ENCODE results near the gene ITGA4. TPM values are rescaled to one million over a fixed set of nuclear protein-coding genes. Genes with fewer than 3 reads are reported as not detected.

ITGA4 gene
- total RNA-seq, 4 donors from 2014 or later: 1.6 to 9.0 (median 6.4) TPM

DNA sequence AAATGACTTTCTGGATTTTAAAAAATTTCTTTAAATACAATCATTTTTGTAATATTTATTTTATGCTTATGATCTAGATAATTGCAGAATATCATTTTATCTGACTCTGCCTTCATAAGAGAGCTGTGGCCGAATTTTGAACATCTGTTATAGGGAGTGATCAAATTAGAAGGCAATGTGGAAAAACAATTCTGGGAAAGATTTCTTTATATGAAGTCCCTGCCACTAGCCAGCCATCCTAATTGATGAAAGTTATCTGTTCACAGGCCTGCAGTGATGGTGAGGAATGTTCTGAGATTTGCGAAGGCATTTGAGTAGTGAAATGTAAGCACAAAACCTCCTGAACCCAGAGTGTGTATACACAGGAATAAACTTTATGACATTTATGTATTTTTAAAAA lies 79.5 kb downstream of the ITGA4 start:
- TF ChIP-seq, protein P1, sequence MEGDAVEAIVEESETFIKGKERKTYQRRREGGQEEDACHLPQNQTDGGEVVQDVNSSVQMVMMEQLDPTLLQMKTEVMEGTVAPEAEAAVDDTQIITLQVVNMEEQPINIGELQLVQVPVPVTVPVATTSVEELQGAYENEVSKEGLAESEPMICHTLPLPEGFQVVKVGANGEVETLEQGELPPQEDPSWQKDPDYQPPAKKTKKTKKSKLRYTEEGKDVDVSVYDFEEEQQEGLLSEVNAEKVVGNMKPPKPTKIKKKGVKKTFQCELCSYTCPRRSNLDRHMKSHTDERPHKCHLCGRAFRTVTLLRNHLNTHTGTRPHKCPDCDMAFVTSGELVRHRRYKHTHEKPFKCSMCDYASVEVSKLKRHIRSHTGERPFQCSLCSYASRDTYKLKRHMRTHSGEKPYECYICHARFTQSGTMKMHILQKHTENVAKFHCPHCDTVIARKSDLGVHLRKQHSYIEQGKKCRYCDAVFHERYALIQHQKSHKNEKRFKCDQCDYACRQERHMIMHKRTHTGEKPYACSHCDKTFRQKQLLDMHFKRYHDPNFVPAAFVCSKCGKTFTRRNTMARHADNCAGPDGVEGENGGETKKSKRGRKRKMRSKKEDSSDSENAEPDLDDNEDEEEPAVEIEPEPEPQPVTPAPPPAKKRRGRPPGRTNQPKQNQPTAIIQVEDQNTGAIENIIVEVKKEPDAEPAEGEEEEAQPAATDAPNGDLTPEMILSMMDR (IDR thresholded peaks at IDR 0.05): no peak
- TF ChIP-seq POLR2A (IDR thresholded peaks at IDR 0.05): no peak
- Histone ChIP-seq H3K4me1 (no peaks in the 10 kb centered on the region), H3K27me3 (no peaks in the 10 kb centered on the region), H3K9me3 (no peaks in the 10 kb centered on the region), H3K27ac (no peak overlapping the region), H3K4me3 (no peak overlapping the region), H3K36me3 (no peaks in the 10 kb centered on the region)
- 74 to 88% methylated on average over 2 of the region's 2 CpGs for whole genome bisulfite sequencing, 2 donors
- intact Hi-C loops (cut with DNase I): no loop called here
- DNase-seq: no peak

DNA sequence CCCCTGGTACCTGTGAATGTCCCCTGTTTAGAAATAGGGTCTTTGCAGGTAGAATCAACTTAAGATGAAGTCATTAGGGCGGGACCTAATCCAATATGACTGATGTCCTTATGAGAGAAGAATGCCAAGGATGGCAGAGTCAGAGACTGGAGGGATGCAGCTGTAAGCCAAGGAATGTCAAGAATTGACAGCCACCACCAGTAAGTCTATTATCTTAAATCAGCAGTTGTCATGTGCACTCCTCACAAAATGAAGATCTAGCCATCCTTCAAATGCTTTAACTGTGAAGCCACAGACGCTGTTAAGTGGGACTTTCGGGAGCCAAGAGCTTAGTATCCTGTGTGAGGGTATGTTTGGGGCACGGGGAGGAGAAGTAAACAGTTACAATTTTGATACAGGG lies 83.2 kb downstream of the ITGA4 start:
- WGBS, 2 donors: 87% methylated on average over 4 of the region's 4 CpGs
- TF ChIP-seq, protein P1 (IDR thresholded peaks at IDR 0.05): no peak
- TF ChIP-seq POLR2A (IDR thresholded peaks at IDR 0.05): no peak
- intact Hi-C loops (cut with DNase I): no loop called here

DNA sequence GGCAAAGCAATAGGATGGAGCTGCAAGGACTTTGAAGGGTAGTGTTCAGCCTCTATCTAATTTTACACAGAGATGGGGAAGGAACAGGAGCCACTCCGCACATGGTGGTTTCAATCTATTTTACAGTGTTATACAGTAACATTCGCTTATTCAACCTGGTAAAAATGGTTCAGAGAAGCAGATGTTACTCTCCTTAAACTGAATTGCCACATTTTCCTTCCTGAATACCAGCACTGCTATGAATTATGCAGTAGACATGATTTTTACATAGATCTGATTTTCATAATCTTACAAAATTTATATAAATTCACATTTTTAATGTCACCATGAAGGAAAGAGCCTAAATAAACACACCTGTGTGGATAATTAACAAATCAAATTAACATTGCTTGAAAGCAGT lies 85.0 kb downstream of the ITGA4 start:
- no peak for TF ChIP-seq POLR2A (IDR thresholded peaks at IDR 0.05)
- TF ChIP-seq, protein P1 (IDR thresholded peaks at IDR 0.05): no peak
- no peaks in the 10 kb centered on the region for H3K4me1 ChIP-seq
- no peaks in the 10 kb centered on the region for H3K36me3 ChIP-seq
- 84 to 91% methylated on average over 2 of the region's 2 CpGs for WGBS, 2 donors
- no peaks in the 10 kb centered on the region for H3K27me3 ChIP-seq
- H3K27ac ChIP-seq: no peak overlapping the region
- H3K9me3 ChIP-seq: no peaks in the 10 kb centered on the region
- DNase-seq: no peak
- intact Hi-C loops (cut with DNase I): no loop called here
- no peak overlapping the region for H3K4me3 ChIP-seq

More for the DNA sequence above, 83.2 kb downstream of the ITGA4 start:
- Histone ChIP-seq H3K4me1 (no peaks in the 10 kb centered on the region), H3K36me3 (no peaks in the 10 kb centered on the region), H3K4me3 (no peak overlapping the region), H3K27me3 (no peaks in the 10 kb centered on the region), H3K9me3 (no peaks in the 10 kb centered on the region), H3K27ac (no peak overlapping the region)
- no peak for DNase-seq

DNA sequence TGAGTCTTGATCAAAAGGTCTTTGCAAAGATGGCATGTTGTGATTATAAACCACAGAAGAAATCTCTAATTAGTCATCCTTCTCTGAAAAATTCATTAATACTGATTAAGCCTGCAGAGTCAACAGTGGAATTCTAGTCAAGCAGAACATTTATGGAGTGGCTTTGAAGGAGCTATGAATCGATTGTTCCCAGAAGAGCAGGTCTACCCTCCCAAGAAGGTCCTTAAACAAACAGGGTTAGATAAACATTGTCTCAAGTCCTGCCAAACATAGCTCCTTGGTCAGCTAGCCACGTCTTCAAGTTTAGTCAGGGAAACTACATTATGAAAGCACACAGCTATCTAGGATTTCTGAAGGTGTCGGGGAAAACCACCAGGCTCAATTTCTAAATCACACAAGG lies 88.9 kb downstream of the ITGA4 start:
- no peak overlapping the region for H3K27ac ChIP-seq
- no peak for DNase-seq
- intact Hi-C loops (cut with DNase I): no loop called here
- H3K4me1 ChIP-seq: no peaks in the 10 kb centered on the region
- no peaks in the 10 kb centered on the region for H3K9me3 ChIP-seq
- WGBS, 2 donors: 28 to 31% methylated on average over 3 of the region's 3 CpGs
- TF ChIP-seq, protein P1 (IDR thresholded peaks at IDR 0.05): no peak
- TF ChIP-seq POLR2A (IDR thresholded peaks at IDR 0.05): no peak
- no peaks in the 10 kb centered on the region for H3K36me3 ChIP-seq
- H3K27me3 ChIP-seq: no peaks in the 10 kb centered on the region
- no peak overlapping the region for H3K4me3 ChIP-seq

DNA sequence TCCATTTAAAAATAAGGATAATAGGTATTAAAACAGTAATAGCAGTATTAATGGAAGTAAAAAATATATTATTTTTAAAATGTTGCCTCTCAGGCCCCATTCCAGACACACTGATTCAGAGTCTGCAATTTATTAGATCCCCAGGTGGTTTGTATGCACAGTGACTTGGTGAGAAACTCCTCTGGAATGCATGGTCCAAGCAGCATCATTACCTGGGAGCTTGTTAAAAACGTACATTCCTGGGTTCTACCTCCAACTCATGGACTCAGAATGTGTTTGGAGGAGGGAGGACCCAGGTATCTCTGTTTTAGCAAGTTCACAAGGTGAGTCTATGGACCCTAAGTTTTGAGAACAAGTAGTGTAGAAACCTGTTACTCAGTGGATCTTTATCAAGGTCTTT lies 95.6 kb downstream of the ITGA4 start:
- Histone ChIP-seq H3K27ac (no peak overlapping the region), H3K9me3 (no peaks in the 10 kb centered on the region), H3K4me3 (no peak overlapping the region), H3K4me1 (no peaks in the 10 kb centered on the region), H3K27me3 (no peaks in the 10 kb centered on the region), H3K36me3 (no peaks in the 10 kb centered on the region)
- TF ChIP-seq POLR2A (IDR thresholded peaks at IDR 0.05): no peak
- TF ChIP-seq, protein P1 (IDR thresholded peaks at IDR 0.05): no peak
- intact Hi-C loops (cut with DNase I): no loop called here
- 45 to 57% methylated on average over 1 of the region's 1 CpG for WGBS, 2 donors
- DNase-seq: no peak

Measured in esophagus squamous epithelium (tissue), 5 donors.